ENCODE measurements around the gene PTGFRN.
"Not testable (repeated sequence)": the region's sequence is repeated elsewhere in the genome, so short reads cannot be mapped to it uniquely, and the experiment has no call there.

Gene PTGFRN

GRCh38 chr1:116945996-116946395 is 36.3 kb downstream of the PTGFRN start:
- no peak for DNase-seq

- DNase-seq, result no peak
Observed at GRCh38 chr1:116947092-116947860, 37.6 kb downstream of the PTGFRN start.

- no peak for DNase-seq
Observed at GRCh38 chr1:116948046-116948445, 38.3 kb downstream of the PTGFRN start.

- no peak for DNase-seq
Observed at GRCh38 chr1:116948642-116949041, 38.9 kb downstream of the PTGFRN start.

- no peak for DNase-seq
Observed at GRCh38 chr1:116949213-116949985, 39.7 kb downstream of the PTGFRN start.

- DNase-seq, result no peak
Observed at GRCh38 chr1:116950517-116951199, 40.9 kb downstream of the PTGFRN start.

GRCh38 chr1:116951200-116951935 is 41.7 kb downstream of the PTGFRN start:
- no peak for DNase-seq

GRCh38 chr1:116952738-116953275 is 43.1 kb downstream of the PTGFRN start:
- DNase-seq, result no peak

GRCh38 chr1:116954440-116954839 is 44.7 kb downstream of the PTGFRN start:
- DNase-seq, result no peak

- no peak for DNase-seq
Observed at GRCh38 chr1:116956378-116956777, 46.7 kb downstream of the PTGFRN start.

GRCh38 chr1:116957646-116958045 is 47.9 kb downstream of the PTGFRN start:
- DNase-seq, result no peak

- DNase-seq, result no peak
Observed at GRCh38 chr1:116958110-116958509, 48.4 kb downstream of the PTGFRN start.

- DNase-seq, result no peak
Observed at GRCh38 chr1:116958977-116959376, 49.3 kb downstream of the PTGFRN start.

- DNase-seq, result no peak
Observed at GRCh38 chr1:116961606-116962005, 51.9 kb downstream of the PTGFRN start.

GRCh38 chr1:116962987-116963639 is 53.4 kb downstream of the PTGFRN start:
- peak in 1 of 2 donors; percentile 35 for DNase-seq

- DNase-seq, result no peak
Observed at GRCh38 chr1:116966791-116967190, 57.1 kb downstream of the PTGFRN start.

- DNase-seq, result no peak
Observed at GRCh38 chr1:116968724-116969123, 59.0 kb downstream of the PTGFRN start.

- no peak for DNase-seq
Observed at GRCh38 chr1:116971258-116971860, 61.6 kb downstream of the PTGFRN start.

GRCh38 chr1:116971965-116972673 is 62.4 kb downstream of the PTGFRN start:
- no peak for DNase-seq

GRCh38 chr1:116972674-116973030 is 62.9 kb downstream of the PTGFRN start:
- DNase-seq, result no peak

- not testable (repeated sequence) for DNase-seq
Observed at GRCh38 chr1:116980309-116980708, 70.6 kb downstream of the PTGFRN start.
